ENCODE measurements around the gene PTDSS2. TPM values are rescaled to one million over a fixed set of nuclear protein-coding genes. Genes with fewer than 3 reads are reported as not detected.

The PTDSS2 gene
- 26.9 and 49.1 TPM in 2 replicates for total RNA-seq (ENCODE audit: low replicate concordance)

GRCh38 chr11:449889-450808, at the start of gene PTDSS2:
Gene PTDSS2 (plus strand): TSS chr11:450279. CDS start chr11:450456, 177 bp downstream.

GRCh38 chr11:441418-442274, 8.4 kb upstream of the PTDSS2 start, which contains the start of gene ANO9:
Gene ANO9 (minus strand): TSS chr11:442011. CDS start chr11:441926, 85 bp downstream.

GRCh38 chr11:506995-507726, 57.1 kb downstream of the PTDSS2 start, which contains the start of gene RNH1:
Gene RNH1 (minus strand): TSS chr11:507242. CDS start chr11:502162, 5,080 bp downstream.

GRCh38 chr11:535519-536454, 85.7 kb downstream of the PTDSS2 start, which contains the start of gene HRAS:
Gene HRAS (minus strand): TSS chr11:535576.

GRCh38 chr11:536841-537621, 87.0 kb downstream of the PTDSS2 start, which contains the start of gene LRRC56:
Gene LRRC56 (plus strand): TSS chr11:537527. CDS start chr11:540685, 3,158 bp downstream.

Other genes starting within 250 kb of the PTDSS2 start
- 17.9 and 26.1 TPM in 2 replicates for gene BET1L, start 242.9 kb upstream of the PTDSS2 start, total RNA-seq (ENCODE audit: low replicate concordance)
- 185 and 189 TPM in 2 replicates for gene RIC8A, start 242.6 kb upstream of the PTDSS2 start, total RNA-seq (ENCODE audit: low replicate concordance)
- 7.4 and 8.7 TPM in 2 replicates for gene SIRT3, start 213.9 kb upstream of the PTDSS2 start, total RNA-seq (ENCODE audit: low replicate concordance)
- gene PSMD13, start 213.3 kb upstream of the PTDSS2 start, total RNA-seq (ENCODE audit: low replicate concordance): 74.6 and 196 TPM in 2 replicates
- not detected in 2 replicates for gene NLRP6, start 171.9 kb upstream of the PTDSS2 start, total RNA-seq (ENCODE audit: low replicate concordance)
- 8.8 and 12.3 TPM in 2 replicates for gene PGGHG, start 161.2 kb upstream of the PTDSS2 start, total RNA-seq (ENCODE audit: low replicate concordance)
- gene IFITM5, start 150.8 kb upstream of the PTDSS2 start, total RNA-seq (ENCODE audit: low replicate concordance): not detected in 2 replicates
- gene IFITM2, start 142.5 kb upstream of the PTDSS2 start, total RNA-seq (ENCODE audit: low replicate concordance): 63.3 and 214 TPM in 2 replicates
- 12.6 and 143 TPM in 2 replicates for gene IFITM1, start 136.2 kb upstream of the PTDSS2 start, total RNA-seq (ENCODE audit: low replicate concordance)
- gene IFITM3, start 129.4 kb upstream of the PTDSS2 start, total RNA-seq (ENCODE audit: low replicate concordance): 74.6 and 147 TPM in 2 replicates
- 1.1 and 2.8 TPM in 2 replicates for gene B4GALNT4, start 80.8 kb upstream of the PTDSS2 start, total RNA-seq (ENCODE audit: low replicate concordance)
- 0.12 and 0.60 TPM in 2 replicates for gene PKP3, start 56.1 kb upstream of the PTDSS2 start, total RNA-seq (ENCODE audit: low replicate concordance)
- 5.7 and 17.8 TPM in 2 replicates for gene SIGIRR, start 35.3 kb upstream of the PTDSS2 start, total RNA-seq (ENCODE audit: low replicate concordance)
- gene ANO9, start 8.3 kb upstream of the PTDSS2 start, total RNA-seq (ENCODE audit: low replicate concordance): not detected in 2 replicates
- 372 and 844 TPM in 2 replicates for gene RNH1, start 57.0 kb downstream of the PTDSS2 start, total RNA-seq (ENCODE audit: low replicate concordance)
- 84.7 and 112 TPM in 2 replicates for gene HRAS, start 85.3 kb downstream of the PTDSS2 start, total RNA-seq (ENCODE audit: low replicate concordance)
- 0.23 TPM in 2 replicates for gene LRRC56, start 87.2 kb downstream of the PTDSS2 start, total RNA-seq (ENCODE audit: low replicate concordance)
- 0.45 TPM in 1 of 2 replicates, not detected in the other for gene LMNTD2, start 110.5 kb downstream of the PTDSS2 start, total RNA-seq (ENCODE audit: low replicate concordance)
- 1.4 and 8.6 TPM in 2 replicates for gene RASSF7, start 110.7 kb downstream of the PTDSS2 start, total RNA-seq (ENCODE audit: low replicate concordance)
- 16.6 and 19.2 TPM in 2 replicates for gene PHRF1, start 126.2 kb downstream of the PTDSS2 start, total RNA-seq (ENCODE audit: low replicate concordance)
- 3.7 and 7.7 TPM in 2 replicates for gene IRF7, start 165.7 kb downstream of the PTDSS2 start, total RNA-seq (ENCODE audit: low replicate concordance)
- gene CDHR5, start 174.7 kb downstream of the PTDSS2 start, total RNA-seq (ENCODE audit: low replicate concordance): not detected in 2 replicates
- gene SCT, start 176.9 kb downstream of the PTDSS2 start, total RNA-seq (ENCODE audit: low replicate concordance): not detected in 2 replicates
- gene DRD4, start 187.0 kb downstream of the PTDSS2 start, total RNA-seq (ENCODE audit: low replicate concordance): not detected in 2 replicates
- 29.6 and 31.8 TPM in 2 replicates for gene DEAF1, start 244.9 kb downstream of the PTDSS2 start, total RNA-seq (ENCODE audit: low replicate concordance)
- 2.9 and 5.7 TPM in 2 replicates for gene TMEM80, start 245.5 kb downstream of the PTDSS2 start, total RNA-seq (ENCODE audit: low replicate concordance)

Data from smooth muscle cell of the coronary artery (primary cell).